HS-27A (cell line): ENCODE measurements around the gene PLA2G5.

Experiments used
- DNase-seq: peaks from one replicate; pipeline ENCODE4 v3.0.0-alpha.2; 2012; ENCODE audit warnings: low read depth, missing footprints

Gene PLA2G5

GRCh38 chr1:20068722-20069121 lies 1.3 kb upstream of the PLA2G5 start:
- DNase-seq: no peak

- DNase-seq: no peak
Observed at GRCh38 chr1:20070357-20070756, 363 bp downstream of the PLA2G5 start.

GRCh38 chr1:20071416-20071815 lies 1.4 kb downstream of the PLA2G5 start:
- no peak for DNase-seq

- DNase-seq: no peak
Observed at GRCh38 chr1:20072771-20073170, 2.8 kb downstream of the PLA2G5 start.

- DNase-seq: no peak
Observed at GRCh38 chr1:20073256-20073655, 3.3 kb downstream of the PLA2G5 start.

- DNase-seq: no peak
Observed at GRCh38 chr1:20074055-20074724, 4.2 kb downstream of the PLA2G5 start.

GRCh38 chr1:20074725-20075171 lies 4.8 kb downstream of the PLA2G5 start:
- DNase-seq: no peak

GRCh38 chr1:20075345-20075744 lies 5.4 kb downstream of the PLA2G5 start:
- DNase-seq: no peak

- no peak for DNase-seq
Observed at GRCh38 chr1:20076223-20076622, 6.2 kb downstream of the PLA2G5 start.

GRCh38 chr1:20076710-20077461 lies 6.9 kb downstream of the PLA2G5 start:
- no peak for DNase-seq

GRCh38 chr1:20078171-20078651 lies 8.2 kb downstream of the PLA2G5 start:
- DNase-seq: no peak

GRCh38 chr1:20078711-20079110 lies 8.7 kb downstream of the PLA2G5 start:
- no peak for DNase-seq

GRCh38 chr1:20079661-20080305 lies 9.8 kb downstream of the PLA2G5 start:
- no peak for DNase-seq

GRCh38 chr1:20080441-20081352 lies 10.7 kb downstream of the PLA2G5 start:
- no peak for DNase-seq

GRCh38 chr1:20081353-20081810 lies 11.4 kb downstream of the PLA2G5 start:
- DNase-seq: no peak

- DNase-seq: no peak
Observed at GRCh38 chr1:20082772-20083171, 12.8 kb downstream of the PLA2G5 start.

GRCh38 chr1:20083178-20083944 lies 13.4 kb downstream of the PLA2G5 start:
- no peak for DNase-seq

GRCh38 chr1:20086800-20087199 lies 16.8 kb downstream of the PLA2G5 start:
- DNase-seq: no peak

- DNase-seq: no peak
Observed at GRCh38 chr1:20087668-20088067, 17.7 kb downstream of the PLA2G5 start.

- no peak for DNase-seq
Observed at GRCh38 chr1:20089328-20090077, 19.5 kb downstream of the PLA2G5 start.
